Measurements from ENCODE around the gene SEMA3B. TPM values are rescaled to one million over a fixed set of nuclear protein-coding genes. Genes with fewer than 3 reads are reported as not detected.

The SEMA3B gene
- total RNA-seq, 2 experiments from 2014 or later = 1.9 to 2.0 TPM

GRCh38 chr3:50264964-50265485, 3.9 kb upstream of the SEMA3B start:
- H3K4me3 ChIP-seq (ENCODE audit: low read length) = no peak overlapping the region
- H3K27me3 ChIP-seq (ENCODE audit: control insufficient read depth in 1 of 2, insufficient read depth in 2 of 2, low read length in 2 of 2) = peaks cover 0 to 10% of the 10 kb centered on the region in 2 experiments
- Mint-ChIP-seq H3K27ac (no peak overlapping the region), H3K4me3 (no peak overlapping the region), H3K4me1 (ENCODE audit: low read depth) (no peaks in the 10 kb centered on the region), H3K36me3 (ENCODE audit: low read depth) (no peaks in the 10 kb centered on the region), H3K9me3 (no peaks in the 10 kb centered on the region), H3K27me3 (peaks cover 15% of the 10 kb centered on the region)
- H3K4me1 ChIP-seq (ENCODE audit: insufficient read depth, low read length) = peaks cover 8% of the 10 kb centered on the region
- TF ChIP-seq CTCF (IDR thresholded peaks at IDR 0.05) = no peak
- DNase-seq = no peak
- H3K9me3 ChIP-seq (ENCODE audit: control insufficient read depth in 1 of 2, insufficient read depth in 1 of 2, low read length in 2 of 2) = no peaks in the 10 kb centered on the region
- no peaks in the 10 kb centered on the region for H3K36me3 ChIP-seq (ENCODE audit: insufficient read depth, low read length)
- ChIA-PET CTCF (no interaction called here), POLR2A (interaction anchor here (1.1 kb wide), 1 partner anchor 11 kb away, joined by 3 read pairs; no protein-coding TSS in a partner anchor)
- H3K27ac ChIP-seq (ENCODE audit: low read depth in 1 of 2, low read length in 2 of 2) = no peak overlapping the region
- intact Hi-C loops (cut with DNase I, micrococcal nuclease) = no loop called here
- no peak for ATAC-seq (ENCODE audit: poor library complexity)

- no peak for ATAC-seq (ENCODE audit: poor library complexity)
- no peak overlapping the region for H3K4me3 ChIP-seq (ENCODE audit: low read length)
- H3K27ac Mint-ChIP-seq = no peak overlapping the region
- peaks cover 15% of the 10 kb centered on the region for H3K27me3 Mint-ChIP-seq
- intact Hi-C loops (cut with DNase I, micrococcal nuclease) = no loop called here
- ChIA-PET POLR2A (no interaction called here), CTCF (no interaction called here)
- H3K4me3 Mint-ChIP-seq = no peak overlapping the region
- no peak overlapping the region for H3K27ac ChIP-seq (ENCODE audit: low read depth in 1 of 2, low read length in 2 of 2)
- no peaks in the 10 kb centered on the region for H3K9me3 ChIP-seq (ENCODE audit: control insufficient read depth in 1 of 2, insufficient read depth in 1 of 2, low read length in 2 of 2)
- H3K36me3 Mint-ChIP-seq (ENCODE audit: low read depth) = no peaks in the 10 kb centered on the region
- no peak for TF ChIP-seq CTCF (IDR thresholded peaks at IDR 0.05)
- H3K36me3 ChIP-seq (ENCODE audit: insufficient read depth, low read length) = no peaks in the 10 kb centered on the region
- no peaks in the 10 kb centered on the region for H3K9me3 Mint-ChIP-seq
- no peak for DNase-seq
- H3K4me1 ChIP-seq (ENCODE audit: insufficient read depth, low read length) = peaks cover 3% of the 10 kb centered on the region
- H3K4me1 Mint-ChIP-seq (ENCODE audit: low read depth) = no peaks in the 10 kb centered on the region
- peaks cover 0 to 10% of the 10 kb centered on the region in 2 experiments for H3K27me3 ChIP-seq (ENCODE audit: control insufficient read depth in 1 of 2, insufficient read depth in 2 of 2, low read length in 2 of 2)
Measured at GRCh38 chr3:50265571-50265970, 3.4 kb upstream of the SEMA3B start.

- no peak overlapping the region for H3K27ac Mint-ChIP-seq
- no peaks in the 10 kb centered on the region for H3K9me3 Mint-ChIP-seq
- no peaks in the 10 kb centered on the region for H3K4me1 ChIP-seq (ENCODE audit: insufficient read depth, low read length)
Measured at GRCh38 chr3:50266017-50266416, 2.9 kb upstream of the SEMA3B start.

More at GRCh38 chr3:50266017-50266416, 2.9 kb upstream of the SEMA3B start:
- Histone ChIP-seq H3K4me3 (ENCODE audit: low read length) (no peak overlapping the region), H3K27ac (ENCODE audit: low read depth in 1 of 2, low read length in 2 of 2) (no peak overlapping the region), H3K27me3 (ENCODE audit: control insufficient read depth in 1 of 2, insufficient read depth in 2 of 2, low read length in 2 of 2) (peaks cover 0 to 10% of the 10 kb centered on the region in 2 experiments), H3K36me3 (ENCODE audit: insufficient read depth, low read length) (no peaks in the 10 kb centered on the region), H3K9me3 (ENCODE audit: control insufficient read depth in 1 of 2, insufficient read depth in 1 of 2, low read length in 2 of 2) (no peaks in the 10 kb centered on the region)
- no peak for DNase-seq
- H3K36me3 Mint-ChIP-seq (ENCODE audit: low read depth) = no peaks in the 10 kb centered on the region
- ChIA-PET CTCF (interaction anchor here (1.4 kb wide), 1 partner anchor 33 kb away, joined by 4 read pairs; the partner anchor contains the start of genes HYAL3 and NAA80), POLR2A (no interaction called here)
- TF ChIP-seq CTCF (IDR thresholded peaks at IDR 0.05) = no peak
- H3K4me1 Mint-ChIP-seq (ENCODE audit: low read depth) = no peaks in the 10 kb centered on the region
- ATAC-seq (ENCODE audit: poor library complexity) = no peak
- H3K4me3 Mint-ChIP-seq = no peak overlapping the region
- H3K27me3 Mint-ChIP-seq = peaks cover 15% of the 10 kb centered on the region
- intact Hi-C loops (cut with DNase I, micrococcal nuclease) = no loop called here
